Measurements from ENCODE around the gene INTS13.
"Not testable (repeated sequence)": the region's sequence is repeated elsewhere in the genome, so short reads cannot be mapped to it uniquely, and the experiment has no call there.

Gene INTS13

GRCh38 chr12:26867080-26867479 lies 70.7 kb downstream of the INTS13 start:
- Histone ChIP-seq H3K36me3 (ENCODE audit: control insufficient read depth, low read depth, low read length) (no peaks in the 10 kb centered on the region), H3K9me3 (ENCODE audit: control insufficient read depth, low read depth, low read length) (no peaks in the 10 kb centered on the region), H3K27ac (ENCODE audit: low read length) (no peak overlapping the region), H3K4me3 (ENCODE audit: low read length) (no peak overlapping the region), H3K27me3 (ENCODE audit: control insufficient read depth, insufficient read depth, low read length) (no peaks in the 10 kb centered on the region), H3K9ac (ENCODE audit: low read length) (no peak overlapping the region), H3K4me1 (ENCODE audit: control insufficient read depth, low read depth, low read length) (no peaks in the 10 kb centered on the region)

- H3K9ac ChIP-seq (ENCODE audit: low read length): no peak overlapping the region
- no peaks in the 10 kb centered on the region for H3K9me3 ChIP-seq (ENCODE audit: control insufficient read depth, low read depth, low read length)
- H3K4me1 ChIP-seq (ENCODE audit: control insufficient read depth, low read depth, low read length): no peaks in the 10 kb centered on the region
- no peak overlapping the region for H3K4me3 ChIP-seq (ENCODE audit: low read length)
- no peaks in the 10 kb centered on the region for H3K36me3 ChIP-seq (ENCODE audit: control insufficient read depth, low read depth, low read length)
- H3K27me3 ChIP-seq (ENCODE audit: control insufficient read depth, insufficient read depth, low read length): no peaks in the 10 kb centered on the region
- no peak overlapping the region for H3K27ac ChIP-seq (ENCODE audit: low read length)
These were observed 74.3 kb downstream of the INTS13 start for GRCh38 chr12:26863515-26863914.

- not testable (repeated sequence) for H3K27me3 ChIP-seq (ENCODE audit: control insufficient read depth, insufficient read depth, low read length); H3K27ac ChIP-seq (ENCODE audit: low read length); H3K4me3 ChIP-seq (ENCODE audit: low read length); H3K9ac ChIP-seq (ENCODE audit: low read length); H3K4me1 ChIP-seq (ENCODE audit: control insufficient read depth, low read depth, low read length); H3K9me3 ChIP-seq (ENCODE audit: control insufficient read depth, low read depth, low read length); H3K36me3 ChIP-seq (ENCODE audit: control insufficient read depth, low read depth, low read length)
These were observed 75.0 kb downstream of the INTS13 start for GRCh38 chr12:26862787-26863186.

- H3K27ac ChIP-seq (ENCODE audit: low read length): no peak overlapping the region
- H3K9me3 ChIP-seq (ENCODE audit: control insufficient read depth, low read depth, low read length): no peaks in the 10 kb centered on the region
- peaks cover 7% of the 10 kb centered on the region for H3K4me1 ChIP-seq (ENCODE audit: control insufficient read depth, low read depth, low read length)
- H3K36me3 ChIP-seq (ENCODE audit: control insufficient read depth, low read depth, low read length): no peaks in the 10 kb centered on the region
- H3K9ac ChIP-seq (ENCODE audit: low read length): no peak overlapping the region
- no peaks in the 10 kb centered on the region for H3K27me3 ChIP-seq (ENCODE audit: control insufficient read depth, insufficient read depth, low read length)
- no peak overlapping the region for H3K4me3 ChIP-seq (ENCODE audit: low read length)
These were observed 76.1 kb downstream of the INTS13 start for GRCh38 chr12:26861690-26862089.

GRCh38 chr12:26857465-26858176 lies 80.2 kb downstream of the INTS13 start:
- Histone ChIP-seq H3K27ac (ENCODE audit: low read length) (no peak overlapping the region), H3K4me1 (ENCODE audit: control insufficient read depth, low read depth, low read length) (peaks cover 7% of the 10 kb centered on the region)

GRCh38 chr12:26855337-26855736 lies 82.4 kb downstream of the INTS13 start:
- Histone ChIP-seq H3K9me3 (ENCODE audit: control insufficient read depth, low read depth, low read length) (no peaks in the 10 kb centered on the region), H3K4me1 (ENCODE audit: control insufficient read depth, low read depth, low read length) (peaks cover 7% of the 10 kb centered on the region), H3K27ac (ENCODE audit: low read length) (no peak overlapping the region), H3K36me3 (ENCODE audit: control insufficient read depth, low read depth, low read length) (no peaks in the 10 kb centered on the region), H3K27me3 (ENCODE audit: control insufficient read depth, insufficient read depth, low read length) (no peaks in the 10 kb centered on the region), H3K4me3 (ENCODE audit: low read length) (no peak overlapping the region), H3K9ac (ENCODE audit: low read length) (no peak overlapping the region)

More at GRCh38 chr12:26857465-26858176, 80.2 kb downstream of the INTS13 start:
- no peaks in the 10 kb centered on the region for H3K9me3 ChIP-seq (ENCODE audit: control insufficient read depth, low read depth, low read length)
- H3K27me3 ChIP-seq (ENCODE audit: control insufficient read depth, insufficient read depth, low read length): no peaks in the 10 kb centered on the region
- H3K9ac ChIP-seq (ENCODE audit: low read length): no peak overlapping the region
- no peak overlapping the region for H3K4me3 ChIP-seq (ENCODE audit: low read length)
- H3K36me3 ChIP-seq (ENCODE audit: control insufficient read depth, low read depth, low read length): no peaks in the 10 kb centered on the region

Data from iPS-18a (cell line).